Gastrocnemius medialis (tissue), 4 donors: Measurements from ENCODE around the gene SRSF8.

Experiments used
- POLR2A ChIP-seq, 2 donors: fragments of 450-650 bp; IDR thresholded peaks; one replicate each; pipeline ENCODE4 v1.6.1; 2017; ENCODE audit warnings: antibody characterized with exemption in 2 of 2, mild to moderate bottlenecking in 2 of 2, moderate library complexity in 2 of 2
- TF ChIP-seq, protein P1 (sequence below), 5 experiments: fragments of 450-650 bp in 3 of 5; fragments of 200-600 bp in 2 of 5; sonication (generic) in 2 of 5; IDR thresholded peaks in 4 of 5; conservative IDR thresholded peaks in 1 of 5; 1 replicate in 4 of 5; 2 replicates in 1 of 5; pipeline ENCODE4 v1.5.1; 2016 to 2019; ENCODE audit warnings: antibody characterized with exemption in 5 of 5, mild to moderate bottlenecking in 3 of 5, moderate library complexity in 3 of 5

- TF ChIP-seq, protein P1, sequence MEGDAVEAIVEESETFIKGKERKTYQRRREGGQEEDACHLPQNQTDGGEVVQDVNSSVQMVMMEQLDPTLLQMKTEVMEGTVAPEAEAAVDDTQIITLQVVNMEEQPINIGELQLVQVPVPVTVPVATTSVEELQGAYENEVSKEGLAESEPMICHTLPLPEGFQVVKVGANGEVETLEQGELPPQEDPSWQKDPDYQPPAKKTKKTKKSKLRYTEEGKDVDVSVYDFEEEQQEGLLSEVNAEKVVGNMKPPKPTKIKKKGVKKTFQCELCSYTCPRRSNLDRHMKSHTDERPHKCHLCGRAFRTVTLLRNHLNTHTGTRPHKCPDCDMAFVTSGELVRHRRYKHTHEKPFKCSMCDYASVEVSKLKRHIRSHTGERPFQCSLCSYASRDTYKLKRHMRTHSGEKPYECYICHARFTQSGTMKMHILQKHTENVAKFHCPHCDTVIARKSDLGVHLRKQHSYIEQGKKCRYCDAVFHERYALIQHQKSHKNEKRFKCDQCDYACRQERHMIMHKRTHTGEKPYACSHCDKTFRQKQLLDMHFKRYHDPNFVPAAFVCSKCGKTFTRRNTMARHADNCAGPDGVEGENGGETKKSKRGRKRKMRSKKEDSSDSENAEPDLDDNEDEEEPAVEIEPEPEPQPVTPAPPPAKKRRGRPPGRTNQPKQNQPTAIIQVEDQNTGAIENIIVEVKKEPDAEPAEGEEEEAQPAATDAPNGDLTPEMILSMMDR (IDR thresholded peaks at IDR 0.05 in 4 of 5, conservative IDR thresholded peaks at IDR 0.05 in 1 of 5): no peak
- no peak for TF ChIP-seq POLR2A (IDR thresholded peaks at IDR 0.05)
These were observed 36.0 kb downstream of the SRSF8 start for GRCh38 chr11:95102733-95103132.
